Measurements from ENCODE around the gene TCP11L2.

GRCh38 chr12:106359646-106360399, 57.3 kb downstream of the TCP11L2 start:
- TF ChIP-seq CTCF (IDR thresholded peaks at IDR 0.05) (no peak), POLR2A (IDR thresholded peaks at IDR 0.05) (no peak), EP300 (IDR thresholded peaks at IDR 0.05; ENCODE audit: low read depth) (no peak), POLR2AphosphoS5 (IDR thresholded peaks at IDR 0.05) (no peak)

Measured in transverse colon (tissue), 4 donors.